Measurements from ENCODE around the gene BABAM2.

GRCh38 chr2:28341208-28341891, 450.8 kb downstream of the BABAM2 start:
- TF ChIP-seq CTCF (IDR thresholded peaks at IDR 0.05): no peak
- no peak for TF ChIP-seq POLR2A (IDR thresholded peaks at IDR 0.05)
